IPS DF 19.7 (cell line): ENCODE data around the gene CPSF7.
"Not testable (repeated sequence)": the region's sequence is repeated elsewhere in the genome, so short reads cannot be mapped to it uniquely, and the experiment has no call there.

Source experiments
- DNase-seq: peaks from one replicate; pipeline ENCODE4 v3.0.0-alpha.2; 2013; ENCODE audit warnings: low read depth, low spot score

The CPSF7 gene

DNA sequence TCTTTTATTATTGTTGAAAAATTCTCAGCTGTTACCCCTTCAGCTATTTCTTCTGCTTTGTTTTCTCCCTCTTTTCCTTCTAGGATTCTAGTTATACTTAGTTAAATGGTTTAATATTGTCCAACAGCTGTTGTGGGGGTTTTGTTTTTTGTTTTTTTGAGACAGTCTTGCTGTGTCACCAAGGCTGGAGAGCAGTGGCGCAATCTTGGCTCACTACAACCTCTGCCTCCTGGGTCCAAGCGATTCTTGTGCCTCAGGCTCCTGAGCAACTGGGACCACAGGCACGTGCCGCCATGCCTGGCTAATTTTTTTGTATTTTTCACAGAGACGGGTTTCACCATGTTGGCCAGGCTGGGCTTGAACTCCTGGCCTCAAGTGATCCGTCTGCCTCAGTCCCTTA, 12.8 kb upstream of the CPSF7 start:
- no peak for DNase-seq

DNA sequence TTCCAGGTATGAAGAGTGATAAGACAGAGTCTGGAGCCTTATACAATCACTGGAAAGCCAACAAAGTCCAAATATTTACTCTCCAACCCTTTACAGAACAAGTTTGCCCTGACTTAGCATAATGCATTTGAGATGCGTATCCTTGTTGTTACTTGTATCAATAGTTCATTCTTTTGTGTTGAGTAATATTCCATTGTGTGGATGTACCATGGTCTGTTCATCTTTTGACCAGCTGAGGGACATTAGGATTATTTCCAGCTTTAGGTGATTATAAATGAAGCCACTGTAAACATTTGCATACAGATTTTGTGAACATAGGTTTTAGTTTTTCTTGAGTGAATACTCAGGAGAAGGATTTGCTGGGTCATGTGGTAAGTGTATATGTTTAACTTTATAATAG, 9.8 kb upstream of the CPSF7 start:
- DNase-seq, result no peak

DNA sequence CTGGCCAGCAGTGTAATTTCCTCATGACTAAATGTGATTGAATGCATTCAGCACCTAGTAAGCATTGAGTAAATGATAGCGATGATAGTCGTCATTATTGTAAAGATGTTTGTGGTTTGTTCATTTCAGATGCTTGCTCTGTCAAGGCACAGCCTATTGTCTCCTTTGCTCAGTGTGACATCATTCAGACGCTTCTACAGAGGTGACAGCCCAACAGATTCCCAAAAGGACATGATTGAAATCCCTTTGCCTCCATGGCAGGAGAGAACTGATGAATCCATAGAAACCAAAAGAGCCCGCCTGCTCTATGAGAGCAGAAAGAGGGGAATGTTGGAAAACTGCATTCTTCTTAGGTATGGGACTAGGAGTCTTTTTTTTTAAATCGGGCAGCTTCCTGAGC, 7.7 kb upstream of the CPSF7 start:
- no peak for DNase-seq

DNA sequence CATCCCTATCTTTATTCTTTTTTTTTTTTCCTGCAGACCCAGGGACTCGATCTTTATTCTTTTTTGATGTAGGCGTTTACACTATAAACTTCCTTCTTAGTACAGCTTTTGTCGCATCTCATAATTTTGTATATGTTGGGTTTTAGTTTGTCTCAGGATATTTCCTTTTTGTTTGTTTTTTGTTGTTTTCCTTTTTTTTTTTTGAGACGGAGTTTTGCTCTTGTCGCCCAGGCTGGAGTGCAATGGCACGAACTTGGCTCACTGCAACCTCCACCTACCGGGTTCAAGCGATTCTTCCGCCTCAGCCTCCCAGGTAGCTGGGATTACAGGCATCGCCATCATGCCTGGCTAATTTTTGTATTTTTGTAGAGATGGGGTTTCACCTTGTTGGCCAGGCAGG, 1.1 kb upstream of the CPSF7 start:
- DNase-seq, result not testable (repeated sequence)

DNA sequence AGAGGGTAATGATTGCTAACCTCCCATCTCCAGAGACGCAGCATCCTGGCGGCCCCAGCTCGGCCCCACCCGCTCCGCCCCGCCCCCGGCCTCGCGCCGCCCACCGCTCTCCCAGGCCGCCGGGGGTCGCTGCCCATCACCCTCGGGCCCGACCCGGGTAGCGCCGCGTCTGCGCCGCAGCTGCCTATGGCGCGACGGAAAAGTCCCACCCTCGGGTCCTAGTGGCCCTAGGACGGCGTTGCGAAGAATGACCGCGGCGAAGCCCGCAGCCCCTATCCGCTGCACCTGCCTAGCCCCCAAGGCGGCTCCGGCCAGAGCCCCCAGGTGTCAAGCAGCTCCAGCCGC, 457 bp downstream of the CPSF7 start:
- DNase-seq, result no peak

DNA sequence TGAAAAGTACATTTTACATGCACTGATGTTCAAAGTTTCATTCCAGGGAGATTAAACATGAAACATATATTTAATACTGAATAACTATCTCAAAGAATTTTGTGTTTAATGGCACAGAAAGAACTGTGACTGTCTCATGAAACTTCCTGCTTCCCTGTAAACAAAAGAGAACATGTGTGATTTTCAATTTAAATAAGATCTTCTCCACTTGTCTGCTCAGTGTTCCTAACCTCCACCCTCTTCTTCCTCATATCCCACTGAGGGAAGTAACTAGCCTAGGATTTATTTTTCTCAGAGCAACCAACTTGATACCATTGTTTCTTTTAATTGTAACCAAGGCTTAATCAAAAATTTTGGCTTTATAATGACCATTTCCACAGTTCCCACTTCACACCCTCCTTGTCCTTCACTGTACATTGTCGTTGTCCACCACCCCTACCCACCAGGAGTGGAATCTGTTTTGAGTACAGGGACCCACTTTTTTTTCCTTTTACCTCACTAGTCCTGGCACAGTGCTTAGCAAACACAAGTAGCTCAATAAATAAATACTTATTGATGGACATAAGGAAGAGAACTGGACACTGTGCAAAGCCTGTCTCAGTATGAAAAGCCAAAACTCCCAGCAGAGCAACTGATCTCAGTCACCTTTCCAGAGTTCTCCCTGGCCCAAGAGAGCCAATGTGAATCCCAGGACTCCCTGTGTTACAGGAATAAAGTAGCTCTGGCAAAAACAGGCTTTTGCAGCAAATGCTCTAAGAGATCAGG, 4.2 kb downstream of the CPSF7 start:
- no peak for DNase-seq

DNA sequence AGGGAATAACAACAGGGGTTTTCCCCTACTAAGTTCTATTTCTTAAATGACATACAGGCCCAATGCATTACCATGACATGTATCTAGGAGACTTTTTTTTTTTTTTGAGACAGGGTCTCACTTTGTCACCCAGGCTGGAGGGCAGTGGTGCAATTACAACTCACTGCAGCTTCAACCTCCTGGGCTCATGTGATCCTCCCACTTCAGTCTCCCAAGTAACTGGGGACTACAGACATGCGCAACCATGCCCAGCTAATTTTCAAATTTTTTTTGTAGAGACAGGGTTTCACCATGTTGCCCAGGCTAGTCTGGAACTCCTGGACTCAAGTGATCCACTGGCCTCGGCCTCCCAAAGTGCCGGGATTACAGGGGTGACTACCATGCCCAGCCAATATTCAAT, 7.5 kb downstream of the CPSF7 start:
- DNase-seq, result no peak

DNA sequence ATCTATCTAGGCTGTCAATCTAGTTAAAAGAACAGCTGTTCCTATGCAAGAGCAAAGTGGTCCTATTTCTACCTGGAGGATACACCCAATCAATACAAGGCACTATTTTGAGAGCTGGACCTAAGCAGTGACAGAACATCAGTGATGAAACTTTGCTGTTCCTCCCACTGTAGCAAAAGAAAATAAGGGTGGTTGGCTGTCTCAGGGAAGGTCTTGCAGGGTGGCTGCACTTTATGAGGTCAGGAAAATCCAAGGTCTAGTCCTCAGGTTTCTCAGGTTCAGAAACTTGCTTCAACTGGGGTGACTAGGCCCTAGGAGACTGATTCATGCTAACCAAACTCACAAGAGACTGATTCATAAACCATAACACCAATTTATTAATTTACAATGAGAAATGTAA, 11.6 kb downstream of the CPSF7 start:
- DNase-seq, result no peak

DNA sequence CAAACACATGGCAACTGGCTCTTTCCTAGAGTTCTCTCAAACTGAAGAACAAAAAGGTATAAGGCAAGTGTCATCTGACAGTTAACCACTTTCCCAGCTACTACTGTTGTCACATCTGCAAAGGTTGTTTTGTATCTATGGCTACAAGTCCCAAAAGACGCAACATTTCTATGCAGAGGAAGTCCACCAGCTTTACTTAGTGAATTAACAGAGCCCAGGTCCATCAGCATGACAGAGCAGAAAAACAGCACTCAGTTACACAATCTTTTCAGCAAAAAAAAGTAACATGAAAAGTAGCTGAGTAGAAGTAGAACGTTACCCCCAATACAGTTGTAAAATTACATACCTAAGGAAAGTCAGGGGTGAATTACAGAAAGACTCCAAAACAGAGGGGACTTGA, 12.1 kb downstream of the CPSF7 start:
- no peak for DNase-seq

DNA sequence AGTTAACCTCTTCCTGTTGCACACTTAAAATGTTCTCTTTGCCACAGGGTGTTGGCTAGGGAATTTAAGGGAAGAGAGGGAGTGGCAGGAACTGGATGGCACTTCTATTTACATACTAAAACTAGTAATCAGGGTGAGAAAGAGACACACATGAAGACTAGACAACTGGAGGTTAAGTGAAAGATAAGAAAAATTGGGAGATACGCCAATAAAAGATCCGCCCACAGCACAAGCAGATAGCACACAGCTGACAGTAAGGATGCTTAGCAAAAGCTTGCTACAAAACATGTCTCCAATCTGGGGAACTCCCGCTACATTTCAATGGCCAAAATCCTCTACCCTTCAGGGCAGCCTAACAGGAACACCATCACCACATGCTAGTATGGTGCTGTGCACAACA, 12.8 kb downstream of the CPSF7 start:
- DNase-seq, result no peak

DNA sequence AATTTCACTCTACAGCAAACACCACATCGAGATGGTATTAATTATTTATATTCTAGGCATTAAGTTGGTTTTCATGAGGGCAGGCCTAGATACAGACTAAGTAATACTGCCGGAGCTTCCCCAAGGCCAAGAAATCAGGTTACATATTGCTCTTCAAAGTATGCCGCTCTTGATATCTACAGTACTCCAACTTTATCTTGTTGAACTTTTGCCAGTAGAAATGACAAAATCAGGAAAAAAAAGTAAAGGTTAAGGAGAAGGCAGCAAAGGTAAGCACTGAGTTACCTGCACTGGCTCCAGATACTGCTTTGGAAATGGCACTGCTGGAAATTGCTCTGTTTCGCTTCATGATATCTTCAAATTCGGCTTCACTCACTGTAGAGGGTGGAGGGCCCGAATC, 14.4 kb downstream of the CPSF7 start:
- no peak for DNase-seq

DNA sequence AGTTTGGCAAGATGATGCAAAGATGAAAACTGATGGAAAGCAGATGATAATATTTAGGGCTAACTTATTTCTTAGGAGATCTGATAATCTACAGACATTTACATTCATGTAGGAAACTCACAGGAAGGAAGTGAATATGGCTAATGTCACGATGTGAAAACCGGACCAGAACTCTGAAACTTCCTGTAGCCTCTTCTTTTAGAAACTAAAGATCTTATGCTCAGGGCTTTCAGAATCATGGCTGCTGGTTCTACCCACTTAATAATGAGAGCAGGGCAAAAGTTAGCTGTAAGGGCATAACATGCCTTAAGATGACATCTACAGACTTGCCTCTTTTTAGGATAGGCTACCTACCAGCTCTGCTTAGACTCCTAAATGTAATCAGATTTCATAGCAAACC, 15.2 kb downstream of the CPSF7 start:
- DNase-seq, result no peak

DNA sequence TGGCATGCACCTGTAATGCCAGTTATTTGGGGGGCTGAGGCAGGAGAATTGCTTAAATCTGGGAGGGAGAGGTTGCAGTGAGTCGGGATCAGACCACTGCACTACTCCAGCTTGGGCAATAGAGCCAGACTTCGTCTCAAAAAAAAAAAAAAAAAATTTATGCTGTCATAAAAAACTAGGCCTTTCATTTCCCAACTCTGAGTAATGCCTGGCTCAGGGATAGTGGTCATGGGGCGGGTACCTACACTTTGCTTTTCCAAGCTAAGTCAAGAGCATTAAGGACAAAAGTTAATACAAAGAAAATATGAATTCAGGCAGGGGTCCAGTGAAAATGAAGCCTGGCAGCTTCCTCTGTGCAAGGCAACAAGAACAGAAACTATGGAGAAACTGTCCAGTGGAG, 16.3 kb downstream of the CPSF7 start:
- DNase-seq, result no peak

DNA sequence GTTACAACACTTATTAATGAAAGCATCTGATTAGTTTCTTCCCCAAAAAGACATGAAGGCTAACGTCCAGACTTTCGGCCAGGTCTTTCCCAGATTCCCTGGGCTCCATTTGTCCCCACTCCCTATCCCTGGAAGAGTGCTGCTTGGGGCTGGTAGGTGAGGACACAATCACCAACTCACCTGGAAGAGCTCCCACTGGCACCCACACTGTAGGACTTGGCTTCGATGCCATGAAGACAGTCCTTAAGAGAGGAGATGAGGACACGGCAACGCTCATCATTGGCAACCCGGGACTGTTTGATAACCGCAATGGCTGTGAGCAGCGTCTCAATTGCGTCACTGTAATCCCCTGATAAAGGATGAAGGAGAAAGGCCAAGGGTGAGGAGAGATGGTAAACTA, 18.2 kb downstream of the CPSF7 start:
- no peak for DNase-seq

DNA sequence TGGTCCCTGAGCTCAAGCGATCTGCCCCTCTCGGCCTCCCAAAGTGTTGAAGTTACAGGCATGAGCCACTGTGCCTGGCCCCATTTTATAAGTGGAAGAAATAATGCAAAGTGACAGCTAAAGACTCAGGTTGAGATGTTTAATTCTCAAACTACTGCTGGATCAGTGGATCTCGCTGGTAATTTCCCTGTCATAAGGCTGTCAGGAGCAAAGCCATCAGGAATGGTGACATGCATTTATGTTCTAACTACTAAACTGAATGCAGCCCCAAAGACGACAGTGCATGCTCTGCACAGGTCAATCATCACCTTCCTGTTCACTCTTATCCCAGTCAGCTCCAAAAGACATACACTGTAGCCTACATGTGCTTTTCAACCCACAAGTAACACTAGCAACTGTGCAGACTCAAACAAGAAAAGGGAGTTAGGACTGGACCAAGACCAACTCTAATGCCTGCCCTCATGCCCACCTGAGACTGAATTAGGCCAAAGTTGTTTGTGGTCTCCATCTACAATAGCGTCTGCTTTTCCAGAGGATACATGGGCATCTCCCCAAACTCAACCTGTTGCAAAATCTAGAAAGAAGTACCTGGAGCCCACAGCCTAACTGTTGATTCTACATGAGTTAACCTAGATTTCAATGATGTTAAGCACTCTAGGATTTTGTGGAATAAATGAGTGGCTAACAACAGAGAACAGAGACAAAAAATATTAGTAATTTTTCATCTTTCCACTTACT, 22.6 kb downstream of the CPSF7 start:
- DNase-seq, result no peak

DNA sequence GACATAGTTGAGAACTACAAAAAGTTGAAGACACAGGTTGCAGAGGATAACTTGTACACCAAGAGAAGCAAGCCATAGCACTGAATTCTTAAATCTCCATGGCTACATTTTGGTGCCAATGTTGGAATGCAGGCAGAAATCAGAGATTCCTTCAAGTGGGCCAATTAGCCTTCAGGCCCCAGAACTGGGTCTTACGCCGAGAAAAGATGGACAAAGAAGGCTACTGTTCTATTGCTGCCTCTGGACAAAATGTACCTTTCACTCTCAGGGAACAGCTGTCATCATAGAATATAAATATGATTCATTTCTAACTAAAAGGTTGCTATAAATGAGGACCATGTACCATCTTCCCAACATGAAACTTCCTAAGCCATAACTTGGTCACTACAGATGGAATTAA, 23.7 kb downstream of the CPSF7 start:
- DNase-seq, result no peak

DNA sequence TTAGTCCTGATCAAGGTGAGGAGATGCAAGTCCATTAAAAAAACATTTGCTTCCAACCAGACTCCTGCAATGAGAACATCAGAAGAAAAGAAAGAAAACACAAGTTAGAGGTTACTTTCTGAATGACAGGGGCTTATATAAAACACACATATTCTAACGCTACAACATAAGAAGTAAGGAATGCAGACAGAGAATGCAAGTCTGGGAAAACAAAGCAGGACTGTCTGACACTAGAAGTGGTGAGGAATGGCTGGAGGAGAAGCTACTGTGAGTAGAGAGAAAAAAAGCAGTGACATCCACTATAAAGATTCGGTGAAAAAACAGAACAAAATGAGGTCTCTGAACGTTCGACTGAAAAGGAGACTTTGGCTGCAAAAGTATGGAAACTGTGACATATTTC, 25.1 kb downstream of the CPSF7 start:
- DNase-seq, result no peak

DNA sequence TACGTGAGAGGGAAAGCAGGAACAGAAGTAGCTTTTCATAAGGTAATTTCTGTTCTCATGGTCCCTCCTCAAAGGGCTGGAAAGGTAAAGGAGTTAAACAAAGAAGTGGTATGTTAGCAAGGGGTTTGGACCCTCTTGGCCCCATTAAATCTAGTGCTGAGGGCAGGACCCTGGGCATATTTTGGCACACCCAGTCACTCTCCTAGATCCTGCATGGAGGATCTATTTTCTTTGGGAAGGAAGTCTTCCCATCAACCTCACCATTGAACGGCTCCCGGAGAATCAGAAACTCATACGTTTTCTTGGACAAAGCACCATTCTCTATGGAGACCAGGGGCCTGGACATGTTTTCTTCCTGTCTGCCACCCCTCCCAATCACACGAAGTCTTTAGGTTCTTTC, 25.7 kb downstream of the CPSF7 start:
- DNase-seq, result no peak

DNA sequence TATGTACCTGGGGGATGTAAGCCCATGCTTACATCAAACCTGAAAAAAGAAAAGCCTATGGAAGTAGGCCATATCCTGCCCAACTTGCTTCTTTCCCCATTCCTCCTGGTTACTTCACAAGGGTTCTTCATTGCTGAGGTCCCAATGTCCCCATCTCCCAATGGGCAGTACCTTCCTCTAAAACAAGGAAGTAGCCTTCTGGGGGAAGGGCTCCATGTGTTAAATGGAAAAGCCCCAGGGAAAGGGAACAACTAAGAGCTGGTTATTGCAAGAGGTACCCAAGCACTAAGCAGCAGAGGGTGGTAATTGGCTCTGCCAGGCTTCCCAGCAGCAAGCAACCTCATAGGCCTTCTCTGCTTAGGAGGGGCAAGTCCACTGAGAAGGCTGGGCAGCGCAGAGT, 26.1 kb downstream of the CPSF7 start:
- no peak for DNase-seq

DNA sequence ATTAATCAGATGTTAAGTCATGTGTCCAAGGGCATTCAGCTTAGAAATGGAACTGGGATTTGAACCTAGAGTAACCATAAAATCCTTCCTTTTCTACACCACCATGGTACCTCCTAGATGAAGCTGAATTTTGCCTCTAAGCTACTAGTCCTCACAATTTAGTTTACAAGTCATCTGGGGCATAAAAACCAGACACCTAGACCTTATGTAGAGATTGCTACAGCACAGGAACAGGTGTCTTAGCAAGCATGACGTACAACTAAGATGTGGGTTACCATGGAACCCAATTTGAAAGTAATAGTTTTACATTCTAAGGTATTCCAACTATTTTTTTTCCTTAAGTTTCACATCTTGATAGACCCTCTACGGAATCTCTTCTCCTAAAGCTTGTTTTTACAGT, 28.2 kb downstream of the CPSF7 start:
- no peak for DNase-seq

DNA sequence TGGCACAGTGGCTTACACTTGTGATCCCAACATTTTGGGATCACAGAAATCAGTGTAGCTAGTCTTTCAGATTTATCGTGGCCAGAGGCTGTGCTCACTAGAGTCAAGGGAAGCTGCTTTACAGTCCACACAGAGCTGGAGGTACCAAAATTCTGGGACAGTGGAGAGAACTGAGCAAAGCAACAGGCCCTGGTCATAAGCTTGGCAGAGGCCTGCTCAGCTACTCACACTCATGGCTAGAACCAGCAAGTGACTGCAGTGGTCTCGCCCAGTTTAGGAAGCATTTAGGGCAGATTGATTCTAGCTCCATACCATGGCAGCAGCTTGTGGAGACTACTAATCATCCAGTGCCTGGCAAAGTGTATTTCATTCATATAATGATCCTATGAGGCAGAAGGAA, 28.6 kb downstream of the CPSF7 start:
- no peak for DNase-seq

DNA sequence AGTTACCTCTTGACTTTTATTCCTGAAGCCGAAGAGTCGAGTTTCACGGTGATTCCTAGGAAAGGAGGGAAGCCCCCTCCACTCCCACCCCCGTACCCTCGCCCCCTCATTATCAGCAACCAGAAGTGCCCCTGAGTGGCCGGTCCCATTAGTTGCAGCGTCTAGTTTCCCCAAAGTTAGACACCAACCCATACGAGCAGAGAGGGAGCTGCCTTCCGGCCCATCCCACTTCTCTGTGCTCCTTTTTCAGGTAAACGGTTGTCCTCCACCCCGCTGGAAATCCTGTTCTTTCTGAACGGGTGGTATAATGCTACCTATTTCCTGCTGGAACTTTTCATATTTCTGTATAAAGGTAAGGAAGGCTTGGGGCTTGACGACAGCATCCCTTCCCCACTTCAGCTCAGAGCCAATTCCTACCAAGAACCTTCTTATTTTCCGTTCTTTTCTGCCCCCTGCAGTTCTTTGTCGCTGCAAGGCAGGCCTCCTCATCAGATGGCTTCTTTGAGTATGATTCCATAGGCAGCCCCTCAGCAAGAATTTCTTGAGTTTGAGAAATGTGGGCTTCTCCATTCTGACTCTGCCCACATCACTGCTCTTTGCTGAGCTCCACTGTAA, 36.7 kb downstream of the CPSF7 start:
- DNase-seq, result no peak

DNA sequence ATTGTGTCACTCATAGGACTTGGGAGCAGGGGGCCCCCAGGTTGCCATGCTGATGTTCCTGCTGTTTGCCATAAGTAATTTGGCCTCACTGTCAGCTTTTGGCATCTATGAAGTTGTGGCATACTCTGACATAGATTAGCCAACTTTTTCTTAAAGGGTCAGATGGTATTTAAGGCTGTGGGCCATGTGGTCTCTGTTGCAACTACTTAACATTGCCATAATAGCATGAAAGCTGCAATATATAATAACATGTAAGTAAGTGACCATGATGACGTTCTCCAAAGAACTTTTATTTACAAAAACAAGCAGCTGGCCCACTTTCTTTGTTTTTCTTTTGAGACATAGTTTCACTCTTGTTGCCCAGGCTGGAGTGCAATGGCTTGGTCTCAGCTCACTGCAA, 39.6 kb downstream of the CPSF7 start:
- DNase-seq, result no peak
